Loucy (cell line): ENCODE measurements around the gene DMPK.

Experiments used
- H2AFZ ChIP-seq: fragments of 200-600 bp; sonication (generic); 2 replicates; pipeline ENCODE4 v1.6.0; 2016; ENCODE audit warnings: antibody characterized with exemption, mild to moderate bottlenecking, low read length, moderate library complexity
- H3F3A ChIP-seq: fragments of 200-600 bp; 2 replicates; pipeline ENCODE4 v1.6.0; 2016; ENCODE audit warnings: antibody characterized with exemption, low read depth, mild to moderate bottlenecking
- H3K27me3 ChIP-seq: fragments of 200-600 bp; sonication (generic); 2 replicates; pipeline ENCODE4 v1.6.1; 2014; ENCODE audit warnings: low read length, mild to moderate bottlenecking; ENCODE audit not compliant: insufficient read depth, poor library complexity, severe bottlenecking
- H3K36me3 ChIP-seq: fragments of 200-600 bp; sonication (generic); 2 replicates; pipeline ENCODE4 v1.6.1; 2016; ENCODE audit warnings: low read length; ENCODE audit not compliant: insufficient read depth
- H3K4me1 ChIP-seq: fragments of 200-600 bp; sonication (generic); 2 replicates; pipeline ENCODE4 v1.5.1; 2014; ENCODE audit warnings: low read length, mild to moderate bottlenecking; ENCODE audit not compliant: insufficient read depth, poor library complexity, severe bottlenecking
- H3K4me2 ChIP-seq: fragments of 200-600 bp; sonication (generic); 2 replicates; pipeline ENCODE4 v1.6.0; 2014; ENCODE audit warnings: antibody characterized with exemption, low read length, low read depth, mild to moderate bottlenecking; ENCODE audit not compliant: poor library complexity, severe bottlenecking
- H3K4me3 ChIP-seq: fragments of 200-600 bp; sonication (generic); 2 replicates; pipeline ENCODE4 v1.5.1; 2014; ENCODE audit warnings: low read length, mild to moderate bottlenecking, mixed read lengths; ENCODE audit not compliant: poor library complexity, severe bottlenecking
- H3K79me2 ChIP-seq: fragments of 200-600 bp; sonication (generic); 2 replicates; pipeline ENCODE4 v1.6.1; 2014; ENCODE audit warnings: low read length; ENCODE audit not compliant: insufficient read depth
- H3K9ac ChIP-seq: fragments of 200-600 bp; sonication (generic); 2 replicates; pipeline ENCODE4 v1.6.0; 2014; ENCODE audit warnings: mild to moderate bottlenecking, low read depth, low read length, moderate library complexity; ENCODE audit not compliant: poor library complexity, severe bottlenecking
- H3K9me2 ChIP-seq: fragments of 200-600 bp; sonication (generic); replicated peaks from 2 replicates; pipeline ENCODE4 v1.6.1; 2016; ENCODE audit warnings: low read depth, low read length, mixed read lengths
- H3K9me3 ChIP-seq: fragments of 200-600 bp; sonication (generic); 2 replicates; pipeline ENCODE4 v1.6.1; 2014; ENCODE audit warnings: mild to moderate bottlenecking, antibody characterized with exemption, low read length, low read depth; ENCODE audit not compliant: insufficient read depth
- H4K20me1 ChIP-seq: fragments of 200-600 bp; sonication (generic); 2 replicates; pipeline ENCODE4 v1.6.0; 2014; ENCODE audit warnings: antibody characterized with exemption, low read length, mild to moderate bottlenecking; ENCODE audit not compliant: insufficient read depth, poor library complexity, severe bottlenecking
- EZH2phosphoT487 ChIP-seq: fragments of 200-600 bp; IDR thresholded peaks from 2 replicates; pipeline ENCODE4 v1.6.1; 2018; ENCODE audit warnings: antibody characterized with exemption, mild to moderate bottlenecking, moderate library complexity, borderline replicate concordance
- TF ChIP-seq, protein P1 (sequence below): fragments of 200-600 bp; sonication (generic); conservative IDR thresholded peaks from 2 replicates; pipeline ENCODE4 v1.5.1; 2014; ENCODE audit warnings: mild to moderate bottlenecking, antibody characterized with exemption, low read length

The DMPK gene

GRCh38 chr19:45764475-45764874, 17.8 kb downstream of the DMPK start:
- Histone ChIP-seq H3K79me2 (peaks cover 9% of the 10 kb centered on the region), H3K9me3 (no peaks in the 10 kb centered on the region)

GRCh38 chr19:45763691-45764294, 18.5 kb downstream of the DMPK start:
- H3K9me2 ChIP-seq, result no peaks in the 10 kb centered on the region
- H3K9ac ChIP-seq, result no peak overlapping the region
- H4K20me1 ChIP-seq, result no peaks in the 10 kb centered on the region
- no peaks in the 10 kb centered on the region for H3K27me3 ChIP-seq
- H3K4me1 ChIP-seq, result peaks cover 4% of the 10 kb centered on the region
- H3K9me3 ChIP-seq, result no peaks in the 10 kb centered on the region
- H2AFZ ChIP-seq, result no peak overlapping the region
- H3F3A ChIP-seq, result no peaks in the 10 kb centered on the region
- H3K36me3 ChIP-seq, result no peaks in the 10 kb centered on the region
- no peak overlapping the region for H3K4me3 ChIP-seq
- TF ChIP-seq EZH2phosphoT487, result no peak
- TF ChIP-seq, protein P1, sequence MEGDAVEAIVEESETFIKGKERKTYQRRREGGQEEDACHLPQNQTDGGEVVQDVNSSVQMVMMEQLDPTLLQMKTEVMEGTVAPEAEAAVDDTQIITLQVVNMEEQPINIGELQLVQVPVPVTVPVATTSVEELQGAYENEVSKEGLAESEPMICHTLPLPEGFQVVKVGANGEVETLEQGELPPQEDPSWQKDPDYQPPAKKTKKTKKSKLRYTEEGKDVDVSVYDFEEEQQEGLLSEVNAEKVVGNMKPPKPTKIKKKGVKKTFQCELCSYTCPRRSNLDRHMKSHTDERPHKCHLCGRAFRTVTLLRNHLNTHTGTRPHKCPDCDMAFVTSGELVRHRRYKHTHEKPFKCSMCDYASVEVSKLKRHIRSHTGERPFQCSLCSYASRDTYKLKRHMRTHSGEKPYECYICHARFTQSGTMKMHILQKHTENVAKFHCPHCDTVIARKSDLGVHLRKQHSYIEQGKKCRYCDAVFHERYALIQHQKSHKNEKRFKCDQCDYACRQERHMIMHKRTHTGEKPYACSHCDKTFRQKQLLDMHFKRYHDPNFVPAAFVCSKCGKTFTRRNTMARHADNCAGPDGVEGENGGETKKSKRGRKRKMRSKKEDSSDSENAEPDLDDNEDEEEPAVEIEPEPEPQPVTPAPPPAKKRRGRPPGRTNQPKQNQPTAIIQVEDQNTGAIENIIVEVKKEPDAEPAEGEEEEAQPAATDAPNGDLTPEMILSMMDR, result no peak
- no peak overlapping the region for H3K4me2 ChIP-seq
- peaks cover 9% of the 10 kb centered on the region for H3K79me2 ChIP-seq

More at GRCh38 chr19:45764475-45764874, 17.8 kb downstream of the DMPK start:
- Histone ChIP-seq H3K4me3 (no peak overlapping the region), H3K27me3 (no peaks in the 10 kb centered on the region), H3K9ac (no peak overlapping the region), H3K4me1 (peaks cover 4% of the 10 kb centered on the region), H3K9me2 (no peaks in the 10 kb centered on the region), H2AFZ (no peak overlapping the region), H3K36me3 (no peaks in the 10 kb centered on the region), H3F3A (no peaks in the 10 kb centered on the region), H4K20me1 (no peaks in the 10 kb centered on the region), H3K4me2 (no peak overlapping the region)
- TF ChIP-seq, protein P1, result no peak
- no peak for TF ChIP-seq EZH2phosphoT487

- H3K9me3 ChIP-seq, result no peaks in the 10 kb centered on the region
- H3K79me2 ChIP-seq, result peaks cover 5% of the 10 kb centered on the region
- no peak overlapping the region for H3K4me2 ChIP-seq
- no peaks in the 10 kb centered on the region for H3K9me2 ChIP-seq
- H3K9ac ChIP-seq, result no peak overlapping the region
- no peaks in the 10 kb centered on the region for H3F3A ChIP-seq
- no peaks in the 10 kb centered on the region for H3K36me3 ChIP-seq
- no peaks in the 10 kb centered on the region for H3K27me3 ChIP-seq
- TF ChIP-seq, protein P1, result no peak
- no peak for TF ChIP-seq EZH2phosphoT487
- H3K4me3 ChIP-seq, result no peak overlapping the region
- H3K4me1 ChIP-seq, result peaks cover 4% of the 10 kb centered on the region
- no peak overlapping the region for H2AFZ ChIP-seq
- no peaks in the 10 kb centered on the region for H4K20me1 ChIP-seq
Measured at GRCh38 chr19:45762870-45763631, 19.2 kb downstream of the DMPK start.
